Measurements from ENCODE around the gene GRPEL2. TPM values are rescaled to one million over a fixed set of nuclear protein-coding genes. Genes with fewer than 3 reads are reported as not detected.

The GRPEL2 gene
- total and polyA plus RNA-seq, 2 of the 8 experiments (the other 6 are each of a cell fraction or from before 2014, with no cell fraction given) = 11.2 to 52.2 TPM

DNA sequence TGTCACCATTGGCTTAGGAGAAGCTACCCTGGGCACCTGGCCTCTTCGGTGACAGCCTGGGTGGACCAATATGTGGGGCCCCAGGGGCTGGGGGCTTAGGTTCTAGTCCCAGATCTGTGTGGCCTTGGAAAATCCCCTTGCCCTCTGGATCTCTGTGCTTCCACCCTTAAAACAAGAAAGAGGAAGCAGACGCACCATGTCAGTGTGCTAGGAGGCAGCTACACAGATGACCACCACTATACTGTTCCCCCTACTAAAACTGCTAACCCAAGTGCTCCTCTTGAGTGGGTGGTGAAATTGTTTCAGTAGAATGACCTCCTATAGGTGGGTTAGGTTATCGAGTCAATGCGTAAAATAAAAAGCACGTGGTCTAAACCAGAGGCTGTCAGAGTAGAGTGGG is 42.7 kb upstream of the GRPEL2 start:
- Histone ChIP-seq H3K9ac (replicated peaks in 1 of 4; ENCODE audit: extremely low read depth in 1 of 4, low read depth in 3 of 4, low read length in 3 of 4) (no peak overlapping the region), H3K4me1 (replicated peaks in 1 of 4; ENCODE audit: control insufficient read depth in 3 of 4, insufficient read depth in 4 of 4, low read length in 3 of 4) (no peaks in the 10 kb centered on the region; a peak in 1 of 7 replicates), H3K14ac (ENCODE audit: insufficient read length) (no peak overlapping the region), H3K79me2 (ENCODE audit: control insufficient read depth in 1 of 2, insufficient read depth in 2 of 2, low read length in 2 of 2) (no peaks in the 10 kb centered on the region), H2AK5ac (ENCODE audit: low read depth, low read length) (no peak overlapping the region), H3K4me3 (ENCODE audit: extremely low read depth in 1 of 4, insufficient read depth in 2 of 4, low read depth in 3 of 4, low read length in 4 of 4) (no peak overlapping the region), H3K9me3 (ENCODE audit: insufficient read depth in 2 of 2, low read depth in 1 of 2, low read length in 1 of 2) (no peaks in the 10 kb centered on the region), H3K79me1 (ENCODE audit: low read depth, low read length) (no peaks in the 10 kb centered on the region), H3K18ac (ENCODE audit: extremely low read depth, low read length) (no peak overlapping the region), H3K27me3 (replicated peaks in 1 of 4; ENCODE audit: control insufficient read depth in 3 of 4, extremely low read depth in 1 of 4, insufficient read depth in 3 of 4, low read length in 3 of 4) (no peaks in the 10 kb centered on the region), H2BK12ac (ENCODE audit: low read depth, low read length) (no peak overlapping the region), H3K4ac (replicated peaks; ENCODE audit: insufficient read length, low read depth, low read length) (no peak overlapping the region), H4K8ac (ENCODE audit: extremely low read depth, insufficient read depth, low read length) (no peak overlapping the region), H4K5ac (ENCODE audit: insufficient read length, low read depth, low read length) (no peak overlapping the region), H2BK15ac (ENCODE audit: low read length) (no peak overlapping the region), H3K56ac (replicated peaks; ENCODE audit: insufficient read length, low read depth, low read length) (no peak overlapping the region), H4K91ac (replicated peaks; ENCODE audit: insufficient read length, low read length) (no peak overlapping the region), H3K36me3 (ENCODE audit: control insufficient read depth in 2 of 4, insufficient read depth in 4 of 4, low read length in 3 of 4) (no peaks in the 10 kb centered on the region), H2BK5ac (ENCODE audit: low read depth, low read length) (no peak overlapping the region), H4K20me1 (replicated peaks in 1 of 2; ENCODE audit: control insufficient read depth in 1 of 2, insufficient read depth in 2 of 2, low read length in 2 of 2) (no peaks in the 10 kb centered on the region), H3K23me2 (ENCODE audit: low read depth, low read length) (no peaks in the 10 kb centered on the region; the same call in 1 of the 2 replicates), H2AFZ (ENCODE audit: low read length) (no peak overlapping the region), H3K4me2 (ENCODE audit: insufficient read depth in 1 of 2, low read depth in 2 of 2, low read length in 2 of 2) (no peak overlapping the region), H3K23ac (ENCODE audit: insufficient read length) (no peak overlapping the region), H2BK20ac (ENCODE audit: low read length) (no peak overlapping the region), H2BK120ac (replicated peaks; ENCODE audit: low read depth, low read length) (no peak overlapping the region), H3K27ac (ENCODE audit: low read depth, low read length) (no peak overlapping the region)
- FAIRE-seq (no peak), DNase-seq (ENCODE audit: low read depth in 1 of 2, low spot score in 2 of 2) (no peak)
- 89% methylated on average over 5 of the region's 5 CpGs; no CpG with 5 or more reads in 1 of the 2 experiments for WGBS, 2 experiments (ENCODE audit: extremely low coverage in 1 of 2, insufficient coverage in 1 of 2, insufficient read length in 1 of 2, insufficient replicate concordance in 2 of 2, low coverage in 1 of 2, low lambda C conversion rate in 2 of 2, missing lambda C conversion rate in 1 of 2)
- CTCF ChIA-PET (ENCODE audit: partially characterized antibody) = interaction anchor here (0.9 to 2.5 kb wide), 6 partner anchors 9 to 249 kb away, joined by 3 to 10 read pairs (median 6); no protein-coding TSS in a partner anchor
- TF ChIP-seq TCF12 (IDR thresholded peaks at IDR 0.05; ENCODE audit: low read depth, low read length) = no peak
- no peak for TF ChIP-seq GTF2F1 (IDR thresholded peaks at IDR 0.05; ENCODE audit: borderline replicate concordance, low read depth, low read length)
- TF ChIP-seq CEBPB (IDR thresholded peaks at IDR 0.05; ENCODE audit: low read depth, low read length) = no peak
- TF ChIP-seq POLR2AphosphoS5 (IDR thresholded peaks at IDR 0.05; ENCODE audit: low read depth, low read length) = no peak
- no peak for TF ChIP-seq CREB1 (IDR thresholded peaks at IDR 0.05)
- no peak for TF ChIP-seq SP2 (IDR thresholded peaks at IDR 0.05; ENCODE audit: low read length)
- no peak for TF ChIP-seq KDM1A (IDR thresholded peaks at IDR 0.05; ENCODE audit: borderline replicate concordance, low read length)
- POLR2A ChIA-PET (ENCODE audit: partially characterized antibody) = no interaction called here

All from H1 (cell line).